ENCODE results near the gene TMEM63A. TPM values are rescaled to one million over a fixed set of nuclear protein-coding genes. Genes with fewer than 3 reads are reported as not detected.

Gene TMEM63A
- total and polyA plus RNA-seq, 10 of the 15 experiments (the other 5 are each of a cell fraction or from before 2014, with no cell fraction given): 1.3 to 33.5 (median 15.2) TPM

DNA sequence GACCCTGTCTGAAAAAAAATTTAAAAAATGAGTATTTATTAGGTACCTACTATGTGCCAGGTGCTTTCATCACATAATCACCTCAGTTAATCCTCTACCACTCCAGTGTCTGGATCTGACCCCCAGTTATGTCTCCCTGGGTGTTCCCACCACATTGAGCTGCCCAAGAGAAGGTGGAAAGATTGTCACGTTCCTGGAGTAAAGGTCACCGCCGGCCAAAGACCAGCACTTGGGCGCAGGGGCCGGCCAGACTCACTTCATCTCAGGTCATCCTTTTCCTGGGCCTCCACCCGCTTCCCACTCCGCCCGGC lies 41.2 kb upstream of the TMEM63A start:
- POLR2A ChIA-PET: interaction anchor here (1.7 kb wide), 1 partner anchor 41 kb away, joined by 11 read pairs; the partner anchor contains the start of gene TMEM63A
- DNase-seq (ENCODE audit: low read depth, low spot score) (no peak), ATAC-seq (no peak), FAIRE-seq (no peak)
- Histone ChIP-seq H3K27ac (ENCODE audit: control insufficient read depth, insufficient read depth) (peak overlapping the region; percentile 96), H2AFZ (ENCODE audit: control insufficient read depth, low read depth, low read length) (peak overlapping the region; percentile 77; the same call in 1 of the 2 replicates), H3K79me2 (ENCODE audit: control insufficient read depth, insufficient read depth, low read length) (peaks cover 17% of the 10 kb centered on the region), H3K27me3 (replicated peaks in 1 of 2; ENCODE audit: control insufficient read depth in 2 of 2, insufficient read depth in 2 of 2, low read length in 1 of 2) (no peaks in the 10 kb centered on the region), H3K9me3 (replicated peaks; ENCODE audit: control insufficient read depth, insufficient read depth, low read length) (no peaks in the 10 kb centered on the region), H3K4me3 (peak overlapping the region; percentile 94), H3K9ac (ENCODE audit: control insufficient read depth, insufficient read depth, low read length) (peak overlapping the region; percentile 99), H3K4me1 (ENCODE audit: control insufficient read depth, insufficient read depth, low read length) (peaks cover 7% of the 10 kb centered on the region), H4K20me1 (ENCODE audit: control insufficient read depth, insufficient read depth) (no peaks in the 10 kb centered on the region), H3K36me3 (ENCODE audit: control insufficient read depth in 2 of 2, insufficient read depth in 2 of 2, low read length in 1 of 2) (peaks cover 3 to 5% of the 10 kb centered on the region in 2 experiments), H3K4me2 (ENCODE audit: control insufficient read depth, insufficient read depth) (peak overlapping the region; percentile 97)
- TF ChIP-seq BCL3 (IDR thresholded peaks at IDR 0.05; ENCODE audit: borderline replicate concordance, insufficient read depth, low read depth, low read length, poor library complexity, severe bottlenecking) (no peak), BHLHE40 (IDR thresholded peaks at IDR 0.05; ENCODE audit: borderline replicate concordance in 1 of 2, low read depth in 2 of 2, low read length in 1 of 2) (peak in 1 of 2 experiments; percentile 14; a peak in 1 of 4 replicates)
- CTCF ChIA-PET: interaction anchor here (0.9 to 3.1 kb wide), 5 partner anchors 10 to 449 kb away, joined by 3 to 12 read pairs (median 5); partner anchors contain the start of gene SRP9
- 0% methylated on average over 8 of the region's 8 CpGs for WGBS (ENCODE audit: insufficient coverage, insufficient replicate concordance, low lambda C conversion rate, missing lambda C conversion rate)
- BruUV-seq (replicated peaks): no TSS peak
- RAD21 ChIA-PET (ENCODE audit: unreplicated experiment): interaction anchor here (0.6 to 3.6 kb wide), 9 partner anchors 12 to 260 kb away, joined by 3 to 16 read pairs (median 4); partner anchors contain the start of genes H3-3A and TMEM63A
- intact Hi-C loops (cut with micrococcal nuclease; ENCODE audit: unreplicated experiment) (loop anchor here (5.0 kb wide), 2 partner anchors 146 to 456 kb away; partner anchors contain the start of gene SRP9), in situ Hi-C loops (cut with MboI) (no loop called here)
- SMC1A ChIA-PET (ENCODE audit: uncharacterized antibody, unreplicated experiment): interaction anchor here (0.8 to 1.9 kb wide), 4 partner anchors 14 to 146 kb away, joined by 3 to 6 read pairs (median 3); partner anchors contain the start of gene SRP9
